GM12878 (cell line): Measurements from ENCODE around the gene SFT2D1. TPM values are rescaled to one million over a fixed set of nuclear protein-coding genes. Genes with fewer than 3 reads are reported as not detected.

Experiments
- ATF7 ChIP-seq: fragments of 450-650 bp; IDR thresholded peaks from 2 replicates; pipeline ENCODE4 v1.6.1; 2016; ENCODE audit warnings: low read depth, mild to moderate bottlenecking
- BCL11A ChIP-seq: IDR thresholded peaks from 2 replicates; pipeline ENCODE4 v1.6.1; 2011; ENCODE audit warnings: low read depth, low read length
- BHLHE40 ChIP-seq, 2 experiments: fragments of 450-650 bp in 1 of 2; IDR thresholded peaks; 2 replicates each; pipeline ENCODE4 v1.6.1; 2011 to 2017; ENCODE audit warnings: low read depth in 2 of 2, borderline replicate concordance in 1 of 2, improper control_type of control experiment in 1 of 2, low read length in 1 of 2, mild to moderate bottlenecking in 1 of 2
- BRCA1 ChIP-seq: IDR thresholded peaks from 2 replicates; pipeline ENCODE4 v1.6.1; 2011; ENCODE audit warnings: low read depth, low read length, improper control_type of control experiment
- ELK1 ChIP-seq: IDR thresholded peaks from 2 replicates; pipeline ENCODE4 v1.6.1; 2012; ENCODE audit warnings: low read depth, low read length, improper control_type of control experiment
- HDAC2 ChIP-seq: fragments of 200-600 bp; sonication (generic); IDR thresholded peaks from 2 replicates; pipeline ENCODE4 v1.6.1; 2017
- HSF1 ChIP-seq: fragments of 150-350 bp; IDR thresholded peaks from 2 replicates; pipeline ENCODE4 v1.6.1; 2014; ENCODE audit warnings: mild to moderate bottlenecking, low read depth, low read length
- IKZF1 ChIP-seq: fragments of 450-650 bp; conservative IDR thresholded peaks from 2 replicates; pipeline ENCODE4 v1.6.1; 2017; ENCODE audit warnings: antibody characterized with exemption, mild to moderate bottlenecking
- JUNB ChIP-seq: IDR thresholded peaks from 2 replicates; pipeline ENCODE4 v1.6.1; 2016; ENCODE audit warnings: antibody characterized with exemption, mild to moderate bottlenecking
- JUND ChIP-seq: IDR thresholded peaks from 2 replicates; pipeline ENCODE4 v1.6.1; 2012; ENCODE audit warnings: low read depth, mild to moderate bottlenecking, low read length, improper control_type of control experiment, moderate library complexity
- MEF2A ChIP-seq: IDR thresholded peaks from 2 replicates; pipeline ENCODE4 v1.6.1; 2011; ENCODE audit warnings: low read depth, mild to moderate bottlenecking, low read length, moderate library complexity; ENCODE audit not compliant: insufficient read depth
- MYB ChIP-seq: fragments of 150-350 bp; IDR thresholded peaks from 2 replicates; pipeline ENCODE4 v1.6.1; 2014; ENCODE audit warnings: mild to moderate bottlenecking, low read depth, low read length, borderline replicate concordance
- PAX5 ChIP-seq: IDR thresholded peaks from 2 replicates; pipeline ENCODE4 v1.6.1; 2011; ENCODE audit warnings: low read depth, low read length, borderline replicate concordance
- POLR2A ChIP-seq: IDR thresholded peaks from 2 replicates; pipeline ENCODE4 v1.6.1; 2011; ENCODE audit warnings: low read depth, mild to moderate bottlenecking, low read length
- POU2F2 ChIP-seq: IDR thresholded peaks from 3 replicates; pipeline ENCODE4 v1.6.1; 2011; ENCODE audit warnings: low read depth, mild to moderate bottlenecking, low read length, borderline replicate concordance
- RUNX3 ChIP-seq: IDR thresholded peaks from 2 replicates; pipeline ENCODE4 v1.6.1; 2012; ENCODE audit warnings: low read length, inconsistent platforms
- SP1 ChIP-seq: IDR thresholded peaks from one replicate; pipeline ENCODE4 v1.6.1; 2011; ENCODE audit warnings: low read depth, low read length
- SPI1 ChIP-seq: IDR thresholded peaks from 2 replicates; pipeline ENCODE4 v1.6.1; 2011; ENCODE audit warnings: low read depth, mild to moderate bottlenecking, low read length, moderate library complexity, borderline replicate concordance; ENCODE audit not compliant: insufficient read depth
- SRF ChIP-seq, 2 experiments: IDR thresholded peaks; 2 replicates each; pipeline ENCODE4 v1.6.1; 2011; ENCODE audit warnings: low read depth in 2 of 2, low read length in 2 of 2, mild to moderate bottlenecking in 1 of 2, moderate library complexity in 1 of 2
- TBL1XR1 ChIP-seq: IDR thresholded peaks from 2 replicates; pipeline ENCODE4 v1.6.1; 2012; ENCODE audit warnings: low read depth, low read length, improper control_type of control experiment
- TCF7 ChIP-seq: IDR thresholded peaks from 2 replicates; pipeline ENCODE4 v1.6.1; 2014; ENCODE audit warnings: antibody characterized with exemption, borderline replicate concordance
- polyA plus RNA-seq, 11 experiments: library from polyadenylated mRNA; depleted of rRNA in 4 of 11; unstranded in 6 of 11; stranded (reverse) in 5 of 11; fragments of >200 nt; fragmentation: Nextera tagmentation in 4 of 11; fragmentation: Illumina TruSeq in 1 of 11; extraction: Ambion mirVana in 4 of 11; extraction: Trizol in 1 of 11; gene quantifications; 1 replicate in 1 of 11; 2 replicates in 10 of 11; pipeline versions ENCODE4 v1.2.1 to v1.2.3, GENCODE V29; 2011 to 2016; ENCODE audit warnings: inconsistent platforms in 2 of 11, missing spikeins in 2 of 11, low read depth in 1 of 11
- total RNA-seq, 4 experiments: library from RNA; depleted of rRNA in 3 of 4; stranded (reverse); fragments of >200 nt in 3 of 4; fragmentation: Illumina TruSeq in 1 of 4; extraction: Trizol in 1 of 4; gene quantifications; 2 replicates each; pipeline versions ENCODE4 v1.2.1 to v1.2.3, GENCODE V29; 2013 to 2021
- TF ChIP-seq, protein P1 (sequence below): fragments of 450-650 bp; IDR thresholded peaks from 2 replicates; pipeline ENCODE4 v1.6.1; 2017; ENCODE audit warnings: mild to moderate bottlenecking, moderate library complexity
- TF ChIP-seq, protein P2 (sequence below): IDR thresholded peaks from 2 replicates; pipeline ENCODE4 v1.6.1; 2012; ENCODE audit warnings: low read length, inconsistent platforms

The SFT2D1 gene
- total and polyA plus RNA-seq, 10 of the 15 experiments (the other 5 are each of a cell fraction or from before 2014, with no cell fraction given): 69.5 to 281 (median 124) TPM

GRCh38 chr6:166342349-166343149 lies at the start of gene SFT2D1 (continued):
- TF ChIP-seq, protein P1, sequence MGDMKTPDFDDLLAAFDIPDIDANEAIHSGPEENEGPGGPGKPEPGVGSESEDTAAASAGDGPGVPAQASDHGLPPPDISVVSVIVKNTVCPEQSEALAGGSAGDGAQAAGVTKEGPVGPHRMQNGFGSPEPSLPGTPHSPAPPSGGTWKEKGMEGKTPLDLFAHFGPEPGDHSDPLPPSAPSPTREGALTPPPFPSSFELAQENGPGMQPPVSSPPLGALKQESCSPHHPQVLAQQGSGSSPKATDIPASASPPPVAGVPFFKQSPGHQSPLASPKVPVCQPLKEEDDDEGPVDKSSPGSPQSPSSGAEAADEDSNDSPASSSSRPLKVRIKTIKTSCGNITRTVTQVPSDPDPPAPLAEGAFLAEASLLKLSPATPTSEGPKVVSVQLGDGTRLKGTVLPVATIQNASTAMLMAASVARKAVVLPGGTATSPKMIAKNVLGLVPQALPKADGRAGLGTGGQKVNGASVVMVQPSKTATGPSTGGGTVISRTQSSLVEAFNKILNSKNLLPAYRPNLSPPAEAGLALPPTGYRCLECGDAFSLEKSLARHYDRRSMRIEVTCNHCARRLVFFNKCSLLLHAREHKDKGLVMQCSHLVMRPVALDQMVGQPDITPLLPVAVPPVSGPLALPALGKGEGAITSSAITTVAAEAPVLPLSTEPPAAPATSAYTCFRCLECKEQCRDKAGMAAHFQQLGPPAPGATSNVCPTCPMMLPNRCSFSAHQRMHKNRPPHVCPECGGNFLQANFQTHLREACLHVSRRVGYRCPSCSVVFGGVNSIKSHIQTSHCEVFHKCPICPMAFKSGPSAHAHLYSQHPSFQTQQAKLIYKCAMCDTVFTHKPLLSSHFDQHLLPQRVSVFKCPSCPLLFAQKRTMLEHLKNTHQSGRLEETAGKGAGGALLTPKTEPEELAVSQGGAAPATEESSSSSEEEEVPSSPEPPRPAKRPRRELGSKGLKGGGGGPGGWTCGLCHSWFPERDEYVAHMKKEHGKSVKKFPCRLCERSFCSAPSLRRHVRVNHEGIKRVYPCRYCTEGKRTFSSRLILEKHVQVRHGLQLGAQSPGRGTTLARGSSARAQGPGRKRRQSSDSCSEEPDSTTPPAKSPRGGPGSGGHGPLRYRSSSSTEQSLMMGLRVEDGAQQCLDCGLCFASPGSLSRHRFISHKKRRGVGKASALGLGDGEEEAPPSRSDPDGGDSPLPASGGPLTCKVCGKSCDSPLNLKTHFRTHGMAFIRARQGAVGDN: peak; percentile 76; the same call in 1 of the 2 replicates
- TF ChIP-seq SPI1 (peak; percentile 25; the same call in 1 of the 2 replicates), SRF (IDR thresholded peaks at IDR 0.05; ENCODE audit: low read depth in 2 of 2, low read length in 2 of 2) (0 out of 4 replicates have a peak, but pooled peaks of 1 of the 2 experiments have one; percentile 7), JUNB (no peak), RUNX3 (peak; percentile 86), BRCA1 (no peak), POLR2A (peak; percentile 99), JUND (peak; percentile 34; the same call in 1 of the 2 replicates), SP1 (peak; percentile 84), BCL11A (peak; percentile 51; the same call in 1 of the 2 replicates), MYB (no peak), POU2F2 (peak; percentile 94), HDAC2 (no peak), TBL1XR1 (peak; percentile 89), HSF1 (no peak), MEF2A (0 out of 2 replicates have a peak, but pooled peaks have one; percentile 25), BHLHE40 (IDR thresholded peaks at IDR 0.05; ENCODE audit: borderline replicate concordance in 1 of 2, low read depth in 2 of 2, low read length in 1 of 2) (peak in 1 of 2 experiments; percentile 62; a peak in 3 of 4 replicates), PAX5 (peak; percentile 87), ELK1 (peak; percentile 92), ATF7 (peak; percentile 51; the same call in 1 of the 2 replicates), IKZF1 (peak; percentile 93), TCF7 (no peak; the same call in 1 of the 2 replicates)
- TF ChIP-seq, protein P2, sequence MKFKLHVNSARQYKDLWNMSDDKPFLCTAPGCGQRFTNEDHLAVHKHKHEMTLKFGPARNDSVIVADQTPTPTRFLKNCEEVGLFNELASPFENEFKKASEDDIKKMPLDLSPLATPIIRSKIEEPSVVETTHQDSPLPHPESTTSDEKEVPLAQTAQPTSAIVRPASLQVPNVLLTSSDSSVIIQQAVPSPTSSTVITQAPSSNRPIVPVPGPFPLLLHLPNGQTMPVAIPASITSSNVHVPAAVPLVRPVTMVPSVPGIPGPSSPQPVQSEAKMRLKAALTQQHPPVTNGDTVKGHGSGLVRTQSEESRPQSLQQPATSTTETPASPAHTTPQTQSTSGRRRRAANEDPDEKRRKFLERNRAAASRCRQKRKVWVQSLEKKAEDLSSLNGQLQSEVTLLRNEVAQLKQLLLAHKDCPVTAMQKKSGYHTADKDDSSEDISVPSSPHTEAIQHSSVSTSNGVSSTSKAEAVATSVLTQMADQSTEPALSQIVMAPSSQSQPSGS: no peak; the same call in 1 of the 2 replicates
- TF ChIP-seq, all 136 proteins: peak for 67
